ENCODE measurements around the gene PTPRT. TPM values are rescaled to one million over a fixed set of nuclear protein-coding genes. Genes with fewer than 3 reads are reported as not detected.
A peak's percentile ranks its signal among the peaks of the same experiment; 100 is the strongest.
"Not testable (repeated sequence)": the region's sequence is repeated elsewhere in the genome, so short reads cannot be mapped to it uniquely, and the experiment has no call there.

PTPRT gene
- total RNA-seq, 1 donor from 2014 or later: 0.10 TPM

DNA sequence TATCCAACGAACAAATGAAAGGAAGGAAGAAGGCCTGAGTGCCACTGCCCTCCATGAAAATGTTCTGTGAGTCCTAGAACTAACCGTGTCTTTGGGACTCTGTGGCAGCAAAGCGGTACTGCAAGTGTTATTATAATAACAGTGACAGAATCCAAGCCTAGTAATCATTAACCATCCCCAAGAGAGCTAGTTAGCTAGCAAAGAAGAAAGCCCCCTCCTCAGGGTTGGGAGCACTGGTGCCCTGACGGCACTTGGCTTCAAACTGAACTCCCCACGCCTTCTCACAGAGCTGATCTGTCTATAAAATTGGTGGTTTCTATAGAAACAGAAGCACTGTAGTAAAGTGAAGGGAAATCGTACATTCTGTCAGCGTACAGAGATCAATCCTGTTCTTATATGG is 239.8 kb downstream of the PTPRT start:
- no peak for ATAC-seq

DNA sequence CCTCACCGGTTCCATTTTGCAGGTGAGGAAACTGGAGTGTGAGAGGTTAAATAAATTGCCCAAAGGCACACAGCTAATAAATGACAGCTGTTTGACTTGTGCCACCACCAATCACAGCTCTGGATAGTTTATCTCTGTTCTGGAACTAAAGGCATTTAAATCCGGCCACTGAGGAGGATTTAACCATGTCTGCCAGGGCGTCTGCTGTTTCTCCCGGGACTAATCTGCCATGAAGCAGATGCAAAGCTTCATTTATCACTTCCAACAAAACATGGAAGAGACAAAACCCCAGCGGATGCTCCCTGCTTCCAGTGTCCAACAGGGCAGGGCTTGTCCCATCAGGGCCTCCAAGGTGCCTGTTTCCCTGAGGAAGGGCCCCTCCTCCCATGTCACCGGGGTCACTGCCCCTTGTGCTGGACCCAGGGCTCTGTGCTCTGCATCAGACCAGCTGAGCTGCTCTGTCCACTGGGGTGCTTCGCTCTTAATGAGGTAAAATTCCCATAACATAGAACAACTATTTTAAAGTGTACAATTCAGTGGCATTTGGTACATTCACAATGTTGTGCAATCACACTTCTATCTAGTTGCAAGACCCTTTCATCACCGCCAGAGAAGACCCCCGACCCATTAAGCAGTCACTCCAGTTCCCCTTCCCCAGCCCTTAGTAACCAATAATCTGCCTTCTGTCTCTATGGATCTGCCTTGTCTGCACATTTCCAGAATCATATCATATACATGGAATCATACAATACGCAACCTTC is 244.3 kb downstream of the PTPRT start:
- peak; percentile 22 for ATAC-seq

More for the DNA sequence above, 239.8 kb downstream of the PTPRT start:
- intact Hi-C loops (cut with micrococcal nuclease): no loop called here
- no peak for DNase-seq

DNA sequence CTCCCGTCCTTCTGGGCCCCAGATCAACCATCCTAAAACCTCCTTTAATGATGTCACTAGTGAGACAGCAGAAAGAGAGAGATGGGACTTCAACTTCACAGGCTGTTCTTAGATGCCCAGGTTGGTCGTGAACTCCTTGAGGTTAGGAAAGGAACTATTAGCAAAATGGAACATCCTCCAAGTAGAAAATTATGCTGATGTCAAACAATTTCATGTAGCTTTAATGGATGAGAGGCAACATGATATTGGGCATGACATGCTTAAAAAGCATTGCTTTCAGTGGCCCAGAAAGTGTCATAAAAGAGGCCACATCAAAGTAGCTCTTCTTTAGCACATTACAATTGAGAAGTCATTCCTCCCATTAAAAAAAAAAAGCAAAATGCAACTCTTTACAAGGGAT is 248.1 kb downstream of the PTPRT start:
- intact Hi-C loops (cut with micrococcal nuclease): no loop called here
- DNase-seq: no peak
- no peak for ATAC-seq

More for the DNA sequence above, 244.3 kb downstream of the PTPRT start:
- intact Hi-C loops (cut with micrococcal nuclease): no loop called here
- no peak for DNase-seq

DNA sequence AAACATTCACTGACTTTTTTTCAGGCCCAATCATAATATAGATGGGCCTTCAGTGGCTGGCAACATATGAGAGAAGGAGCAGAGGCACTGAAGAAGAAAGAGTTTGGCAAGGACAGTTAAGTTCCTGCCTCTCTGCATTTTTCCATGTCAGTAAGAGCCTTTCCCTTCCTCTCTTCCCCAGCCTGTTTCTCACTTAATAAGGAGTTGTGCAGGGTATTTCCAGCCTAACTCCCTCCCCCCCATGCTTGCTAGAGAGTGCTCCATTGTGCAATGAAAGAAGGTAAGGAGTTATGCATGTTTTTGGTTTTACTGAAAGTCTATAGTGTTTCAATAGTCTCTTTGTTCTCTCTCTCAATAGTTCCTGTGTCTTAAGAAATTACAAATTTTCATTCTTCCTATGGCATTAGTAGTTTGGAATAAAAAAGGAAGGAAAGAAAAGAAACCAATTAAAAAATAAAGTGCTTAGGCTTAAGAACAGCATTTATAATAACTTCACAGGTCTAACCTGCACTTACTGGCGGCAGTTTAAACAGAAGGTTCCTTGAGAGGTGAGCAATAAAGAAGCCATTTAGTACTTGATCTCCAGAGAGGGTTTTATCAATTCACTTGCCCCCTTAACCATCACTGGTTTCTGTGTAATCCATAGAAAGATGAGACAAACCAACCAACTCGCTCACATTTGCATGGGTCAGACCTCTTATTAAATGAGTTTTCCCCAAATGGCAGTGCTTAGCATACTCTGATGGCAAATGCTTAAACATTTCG is 251.1 kb downstream of the PTPRT start:
- no peak for ATAC-seq
- intact Hi-C loops (cut with micrococcal nuclease): no loop called here
- no peak for DNase-seq

DNA sequence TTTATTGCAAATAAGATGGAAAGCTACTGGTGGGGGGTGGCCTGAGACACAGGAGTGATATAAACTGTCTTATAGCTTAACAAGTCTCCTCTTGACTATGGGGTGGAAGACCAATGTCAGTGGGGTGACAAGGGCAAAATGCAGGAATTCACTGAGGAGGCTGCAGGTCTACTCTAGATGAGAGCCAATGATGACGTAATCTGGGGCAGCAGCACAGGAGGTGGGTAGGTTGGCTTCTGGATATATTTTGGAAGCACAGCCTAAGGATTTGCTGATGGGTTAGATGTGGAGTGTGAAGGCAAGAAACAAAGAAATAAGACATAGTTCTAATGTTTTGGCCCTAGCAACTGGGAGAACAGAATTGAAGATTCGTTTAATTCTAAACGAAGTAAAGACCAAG is 253.2 kb downstream of the PTPRT start:
- intact Hi-C loops (cut with micrococcal nuclease): no loop called here
- ATAC-seq (no peak), DNase-seq (no peak)

DNA sequence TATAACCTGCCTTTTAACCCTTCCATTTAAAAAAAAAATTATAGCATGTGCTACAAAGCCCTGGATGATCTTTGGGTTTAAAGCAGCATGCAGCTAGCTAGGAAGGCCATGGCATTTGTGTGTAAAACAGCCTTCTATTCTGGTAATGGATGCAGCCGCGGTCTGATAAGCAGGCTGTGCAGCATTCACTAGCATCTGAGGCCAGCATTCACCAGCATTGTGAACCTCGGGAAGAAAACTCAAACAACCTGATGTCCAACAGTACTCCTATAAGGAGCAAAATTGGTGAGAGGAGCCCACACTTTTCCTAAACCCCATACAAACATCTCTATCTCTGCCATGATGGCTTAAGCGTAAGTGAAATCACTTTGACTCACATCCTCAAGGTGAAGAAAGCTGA is 265.5 kb downstream of the PTPRT start:
- no peak for DNase-seq
- intact Hi-C loops (cut with micrococcal nuclease): no loop called here
- no peak for ATAC-seq

DNA sequence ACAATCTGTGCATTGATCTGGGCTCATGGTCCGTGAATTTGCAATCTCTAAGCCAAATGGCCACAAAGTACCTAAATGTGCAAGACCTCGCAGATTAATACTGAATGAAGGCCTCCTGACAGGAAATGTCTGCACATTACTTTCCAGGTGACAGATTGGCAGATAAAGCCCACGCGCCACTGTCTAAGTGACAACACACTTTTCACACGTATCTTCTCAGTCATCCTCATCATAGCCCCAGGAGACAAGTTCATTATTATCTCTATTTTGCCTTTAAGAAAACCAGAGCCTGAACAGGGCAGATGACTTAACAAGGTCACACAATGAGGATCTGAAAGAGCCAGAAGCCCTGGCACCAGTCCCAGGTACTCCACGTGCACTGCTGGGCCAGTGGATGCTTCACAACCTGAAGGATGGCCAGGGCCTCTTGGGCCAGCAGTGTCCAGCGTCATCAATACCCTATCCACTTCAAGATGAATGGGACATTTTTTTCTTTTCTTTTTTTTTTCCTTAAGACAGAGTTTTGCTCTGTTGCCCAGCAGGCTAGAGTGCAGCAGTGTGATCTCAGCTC is 266.3 kb downstream of the PTPRT start:
- ATAC-seq: no peak
- no peak for DNase-seq
- intact Hi-C loops (cut with micrococcal nuclease): no loop called here

DNA sequence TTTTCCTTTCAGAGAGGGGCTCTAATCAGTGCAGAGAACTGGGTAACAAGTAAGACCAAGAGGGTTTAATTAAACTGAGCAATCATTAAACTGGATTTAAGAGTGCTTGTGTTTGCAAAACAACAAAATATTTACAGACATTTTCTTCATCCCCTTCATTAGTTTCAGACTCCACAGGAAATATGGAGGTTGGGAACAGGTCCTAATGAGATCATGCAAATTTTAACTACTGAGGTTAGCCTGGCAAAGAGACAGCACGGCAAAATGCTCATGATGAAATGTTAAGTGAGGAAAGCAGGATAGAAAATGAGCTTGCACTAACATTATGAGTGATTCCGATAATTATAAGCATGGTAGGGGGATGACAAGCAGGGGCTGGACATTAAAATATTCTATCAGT is 268.9 kb downstream of the PTPRT start:
- ATAC-seq (peak; percentile 19), DNase-seq (no peak)
- intact Hi-C loops (cut with micrococcal nuclease): no loop called here

DNA sequence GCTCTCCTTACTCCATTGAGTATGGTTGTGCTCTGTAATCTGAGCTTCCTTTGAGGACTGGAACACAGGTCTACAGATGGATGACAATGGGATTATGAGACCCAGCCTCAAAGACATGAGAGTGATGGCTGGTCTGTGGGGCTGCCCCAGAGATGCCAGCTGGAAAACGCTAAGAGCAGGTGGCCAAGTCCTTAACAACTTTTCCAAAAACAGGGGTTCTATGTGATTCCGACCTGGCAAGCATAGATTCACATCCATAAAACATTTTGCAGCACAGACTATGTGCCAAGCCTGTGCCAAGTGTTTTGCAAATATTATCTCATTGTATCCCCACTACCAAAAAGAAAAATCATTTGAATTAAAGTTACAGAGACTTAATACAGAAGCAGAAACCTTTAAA is 270.4 kb downstream of the PTPRT start:
- ATAC-seq: no peak
- DNase-seq: no peak
- intact Hi-C loops (cut with micrococcal nuclease): no loop called here

DNA sequence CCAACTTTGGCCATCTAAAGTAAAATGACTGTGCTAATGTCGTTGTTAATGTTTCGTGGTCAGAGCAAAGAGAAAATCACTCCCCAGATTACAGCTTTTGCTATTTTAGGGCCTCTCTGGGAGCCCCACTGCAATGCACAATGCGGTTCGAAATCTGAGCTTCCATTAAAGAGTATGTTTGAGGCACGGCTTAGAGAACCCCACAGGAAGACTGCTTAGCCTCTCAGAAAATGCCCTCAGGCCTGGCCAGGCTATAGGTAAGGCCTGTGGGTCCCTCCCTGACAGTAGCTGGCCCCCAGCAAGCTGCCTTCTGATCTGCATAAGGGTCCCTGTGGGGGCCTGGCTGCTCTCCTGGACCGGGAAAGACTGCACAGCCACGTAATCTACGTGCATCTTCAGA is 274.6 kb downstream of the PTPRT start:
- intact Hi-C loops (cut with micrococcal nuclease): no loop called here

DNA sequence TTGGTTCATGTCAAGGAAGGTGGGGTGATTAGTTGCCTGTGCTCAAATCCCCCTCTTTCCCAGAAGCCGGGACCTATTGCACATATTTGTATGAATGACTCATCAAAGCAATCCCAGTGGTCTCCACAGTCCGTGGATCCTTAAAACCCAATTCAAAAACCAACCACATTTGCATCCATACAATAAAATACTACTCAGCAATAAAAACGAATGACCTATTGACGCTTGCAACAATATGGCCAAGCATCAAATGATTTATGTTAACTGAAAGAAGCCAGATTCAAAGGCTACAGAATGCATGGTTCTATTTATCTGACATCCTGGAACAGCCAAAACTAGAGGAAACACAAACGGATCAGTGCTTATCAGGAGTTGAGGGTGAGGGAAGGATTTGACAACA is 275.4 kb downstream of the PTPRT start:
- DNase-seq: no peak
- no peak for ATAC-seq
- intact Hi-C loops (cut with micrococcal nuclease): no loop called here

More for the DNA sequence above, 274.6 kb downstream of the PTPRT start:
- DNase-seq: no peak
- no peak for ATAC-seq

DNA sequence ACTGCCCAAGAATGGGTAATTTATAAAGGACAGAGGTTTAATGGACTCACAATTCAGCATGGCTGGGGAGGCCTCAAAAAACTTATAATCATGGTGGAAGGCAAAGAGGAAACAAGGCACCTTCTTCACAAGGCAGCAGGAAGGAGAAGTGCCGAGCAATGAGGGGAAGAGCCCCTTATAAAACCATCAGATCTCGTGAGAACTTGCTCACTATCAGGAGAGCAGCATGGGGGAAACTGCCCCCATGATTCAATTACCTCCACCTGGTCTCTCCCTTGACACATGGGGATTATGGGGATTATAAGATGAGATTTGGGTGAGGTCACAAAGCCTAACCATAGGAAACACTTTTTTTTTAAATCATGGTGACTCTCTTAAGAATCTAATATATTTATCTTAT is 278.9 kb downstream of the PTPRT start:
- DNase-seq; intact Hi-C loops (cut with micrococcal nuclease); ATAC-seq: not testable (repeated sequence)

DNA sequence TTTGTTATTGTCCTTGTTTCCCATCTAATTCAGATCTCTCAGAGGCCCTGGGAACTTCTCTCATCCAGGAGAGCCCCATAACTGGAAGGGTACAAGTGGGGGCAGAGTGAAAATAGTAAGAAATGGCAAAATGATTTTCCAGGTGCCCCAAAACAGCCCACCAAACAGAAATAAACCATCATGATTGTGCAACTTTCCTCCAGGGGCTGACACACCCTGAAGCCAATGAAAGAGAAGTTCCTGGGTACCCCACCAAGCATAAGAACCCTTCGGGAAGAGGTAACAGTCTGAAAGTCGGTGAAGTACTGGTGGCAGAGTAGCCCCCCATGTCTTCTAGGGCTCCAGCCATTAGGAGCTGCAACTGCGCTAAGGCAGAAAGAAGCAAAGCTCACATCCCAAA is 282.0 kb downstream of the PTPRT start:
- intact Hi-C loops (cut with micrococcal nuclease): no loop called here
- ATAC-seq: no peak
- DNase-seq: no peak

DNA sequence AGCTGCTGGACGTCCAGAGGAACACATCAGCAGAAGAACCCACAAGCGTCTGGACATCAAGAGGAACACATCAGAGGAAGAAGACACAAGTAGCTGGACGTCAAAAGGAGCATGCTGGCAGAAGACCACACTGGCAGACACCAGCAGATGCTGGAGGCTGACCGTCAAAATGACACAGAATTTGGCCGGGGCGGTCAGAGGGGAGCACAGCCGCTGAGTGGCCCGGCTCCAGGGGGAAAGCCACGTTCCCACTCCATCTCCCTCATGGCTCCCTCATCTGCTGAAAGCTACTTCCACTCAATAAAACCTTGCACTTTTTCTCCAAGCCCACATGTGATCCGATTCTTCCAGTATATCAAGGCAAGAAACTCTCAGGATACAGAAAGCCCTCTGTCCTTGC is 283.6 kb downstream of the PTPRT start:
- intact Hi-C loops (cut with micrococcal nuclease): no loop called here
- ATAC-seq (peak; percentile 42), DNase-seq (peak; percentile 34)

DNA sequence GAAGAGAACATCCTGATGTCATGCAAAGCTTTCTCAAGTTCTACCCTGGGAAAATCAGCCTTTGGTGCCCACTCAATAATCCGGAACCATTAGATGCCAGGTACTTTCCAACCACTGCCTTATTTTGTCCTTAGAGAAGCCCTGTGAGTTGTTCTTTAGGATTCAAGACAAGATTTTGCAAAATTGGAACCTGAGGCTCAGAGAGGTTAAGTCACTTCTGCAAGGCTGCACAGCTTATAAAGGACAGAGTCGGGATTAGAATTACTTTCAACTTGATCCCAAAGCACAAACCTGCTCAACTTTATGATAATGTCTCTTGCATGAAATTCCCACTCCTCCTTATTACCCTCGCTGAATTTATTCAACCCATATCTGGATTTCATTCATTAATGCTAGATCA is 287.2 kb downstream of the PTPRT start:
- ATAC-seq (no peak), DNase-seq (no peak)
- intact Hi-C loops (cut with micrococcal nuclease): no loop called here

DNA sequence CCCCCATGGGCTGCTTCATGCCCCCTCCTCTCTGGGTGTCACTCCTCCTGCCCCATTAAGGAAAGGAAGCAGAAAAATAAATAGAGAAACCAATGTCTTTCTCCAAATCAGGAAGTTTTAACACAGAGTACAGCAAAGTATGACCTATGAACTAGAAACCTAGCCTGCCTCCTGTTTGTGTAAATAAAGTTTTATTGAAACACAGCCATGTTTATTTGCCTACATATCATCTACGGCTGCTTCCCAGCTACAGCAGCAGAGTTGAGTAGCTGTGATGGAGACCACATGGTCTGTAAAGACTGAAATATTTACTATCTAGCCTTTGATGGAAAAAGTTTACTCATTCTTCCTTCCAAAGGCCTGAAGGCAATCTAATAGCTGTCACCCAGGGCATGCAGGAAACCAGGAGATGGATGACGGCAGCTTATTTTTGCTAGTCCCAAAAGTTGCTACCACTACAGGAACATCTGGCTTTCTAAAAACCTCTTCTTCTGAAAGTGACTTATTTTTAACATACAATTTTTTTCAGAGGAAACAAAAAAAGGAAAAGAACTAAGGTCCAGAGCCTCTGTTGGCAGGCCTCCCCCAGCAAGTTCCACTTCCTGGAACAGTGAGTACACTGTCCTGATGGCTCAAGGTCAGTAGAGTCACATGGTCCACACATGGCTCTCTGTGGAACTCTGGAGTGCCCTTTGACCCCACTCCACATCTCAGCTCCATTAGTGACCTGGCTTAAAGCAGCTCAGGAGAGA is 287.8 kb downstream of the PTPRT start:
- ATAC-seq (peak; percentile 95), DNase-seq (peak; percentile 73)
- intact Hi-C loops (cut with micrococcal nuclease): no loop called here

DNA sequence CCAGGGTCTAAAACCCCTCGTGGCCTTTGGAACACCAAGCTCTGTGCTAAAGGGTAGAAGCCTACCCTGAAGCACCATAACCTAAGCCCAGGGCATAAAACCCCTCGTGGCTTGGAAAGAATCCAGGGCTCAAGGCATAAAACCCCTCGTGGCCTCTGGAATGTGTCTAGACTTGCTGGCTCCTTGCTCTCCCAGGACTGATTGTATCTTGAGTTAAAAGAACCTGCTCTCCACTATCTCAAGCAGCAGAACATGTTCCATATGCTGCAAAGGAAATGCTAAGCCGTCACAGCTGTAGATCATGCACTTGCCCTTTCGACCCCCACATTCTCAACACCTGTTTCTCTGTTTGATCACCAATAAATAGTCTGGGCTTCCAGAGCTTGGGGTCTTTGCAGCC is 288.9 kb downstream of the PTPRT start:
- DNase-seq; intact Hi-C loops (cut with micrococcal nuclease): not testable (repeated sequence)
- peak; percentile 34 for ATAC-seq

DNA sequence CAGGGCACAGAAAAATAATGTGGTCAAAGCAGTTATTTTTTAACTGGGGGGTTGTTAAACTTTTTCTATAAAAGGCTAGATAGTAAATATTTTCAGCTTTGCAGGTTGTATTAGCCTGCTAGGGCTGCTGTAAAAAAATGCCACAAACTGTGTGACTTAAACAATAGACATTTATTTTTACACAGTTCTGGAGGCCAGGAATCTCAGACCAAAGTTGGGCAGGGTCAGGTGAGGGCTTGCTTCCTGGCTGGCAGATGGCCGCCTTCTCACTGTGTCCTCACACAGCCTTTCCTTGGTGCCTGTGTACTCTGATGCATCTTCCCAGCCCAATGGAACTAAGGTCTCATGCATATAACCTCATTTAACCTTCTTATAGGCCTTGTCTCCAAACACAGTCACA is 294.7 kb downstream of the PTPRT start:
- ATAC-seq (no peak), DNase-seq (no peak)
- intact Hi-C loops (cut with micrococcal nuclease): no loop called here

DNA sequence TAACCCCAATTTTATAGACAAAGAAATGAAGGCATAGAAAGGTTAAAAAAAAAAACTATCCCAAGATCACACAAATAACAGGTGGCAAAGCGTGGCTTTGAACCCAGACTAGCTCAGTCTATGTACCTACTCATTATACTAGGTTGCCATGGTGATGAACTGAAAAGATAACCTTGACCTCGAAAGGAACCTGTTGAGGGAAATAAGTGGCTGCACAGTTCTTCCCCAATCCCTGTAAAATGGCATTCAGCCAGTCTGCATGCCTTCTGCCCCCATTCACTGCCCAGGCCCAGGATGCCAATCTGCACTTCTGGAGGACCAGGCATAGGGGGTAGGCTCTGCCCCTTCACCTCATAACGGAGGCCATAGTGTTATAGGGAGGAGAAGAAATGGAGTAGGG is 295.2 kb downstream of the PTPRT start:
- intact Hi-C loops (cut with micrococcal nuclease): no loop called here
- no peak for DNase-seq
- ATAC-seq: no peak

DNA sequence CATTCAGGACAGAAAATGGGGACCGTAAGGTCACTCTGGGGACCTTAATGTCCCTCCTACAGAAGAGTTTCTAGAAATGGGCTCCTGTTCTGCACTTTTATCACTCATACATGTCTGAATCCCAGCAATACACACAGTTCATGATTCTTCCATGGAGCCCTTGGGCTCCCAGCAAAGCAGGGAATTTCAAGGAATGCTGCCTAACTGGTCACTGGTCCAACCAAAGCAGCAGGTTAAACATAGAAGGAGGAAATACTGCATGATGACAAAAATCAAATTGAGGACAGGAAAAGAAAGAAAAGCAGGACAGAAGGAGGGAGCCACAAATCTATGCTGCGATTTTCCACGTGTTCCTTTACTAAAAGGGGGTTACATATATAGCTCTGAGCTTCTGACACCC is 300.2 kb downstream of the PTPRT start:
- ATAC-seq (no peak), DNase-seq (no peak)
- intact Hi-C loops (cut with micrococcal nuclease): no loop called here

Data from left ventricle myocardium superior (tissue), 1 donor.